GM21367 (cell line): ENCODE data around the gene HAUS8.
A peak's percentile ranks its signal among the peaks of the same experiment; 100 is the strongest.

Experiments
- ATAC-seq: cut with Tn5 transposase; IDR thresholded peaks from one replicate; pipeline ENCODE4 v1.9.1; 2021; ENCODE audit not compliant: unreplicated experiment

HAUS8 gene

GRCh38 chr19:17077447-17078028 is 2.3 kb upstream of the HAUS8 start:
- no peak for ATAC-seq

GRCh38 chr19:17076543-17076991 is 1.3 kb upstream of the HAUS8 start:
- ATAC-seq, result no peak

GRCh38 chr19:17075864-17076542 is 751 bp upstream of the HAUS8 start:
- no peak for ATAC-seq

DNA sequence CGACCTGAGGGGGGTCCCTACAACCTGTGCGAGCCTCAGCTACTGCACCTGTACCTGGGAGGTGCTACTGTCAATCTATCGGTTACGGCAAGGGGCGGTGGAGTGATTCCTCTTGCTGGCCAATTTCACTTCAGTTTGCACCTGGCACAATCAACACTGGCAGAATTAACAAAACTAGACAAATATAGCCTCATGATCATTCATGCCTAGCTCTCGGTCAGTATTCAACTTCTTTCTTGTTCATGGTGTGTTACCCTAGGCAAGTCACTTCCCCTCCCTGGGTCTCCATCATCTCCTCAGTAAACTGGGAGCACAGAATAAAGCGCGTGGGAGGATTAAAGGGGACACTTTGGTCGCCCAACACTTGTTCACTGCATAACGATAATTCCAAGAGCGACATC is 618 bp downstream of the HAUS8 start:
- peak; percentile 2 for ATAC-seq

GRCh38 chr19:17073869-17074633 is 1.2 kb downstream of the HAUS8 start:
- no peak for ATAC-seq

DNA sequence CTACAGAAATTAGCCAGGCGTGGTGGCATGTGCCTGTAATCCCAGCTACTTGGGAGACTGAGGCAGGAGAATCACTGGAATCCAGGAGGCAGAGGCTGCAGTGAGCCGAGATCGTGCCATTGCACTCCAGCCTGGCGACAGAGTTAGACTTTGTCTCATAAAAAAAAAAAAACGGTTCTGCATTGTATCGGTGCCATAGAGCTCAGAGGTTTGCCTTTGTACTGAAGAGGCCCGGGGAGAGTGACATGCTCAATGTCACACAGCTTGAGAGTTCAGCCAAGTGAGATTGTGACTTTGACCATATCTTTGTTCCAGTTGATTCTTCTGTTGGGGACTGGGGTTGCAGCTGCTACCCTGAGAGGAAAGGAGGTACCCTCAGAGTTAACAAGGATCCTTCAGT is 4.3 kb downstream of the HAUS8 start:
- ATAC-seq, result no peak

DNA sequence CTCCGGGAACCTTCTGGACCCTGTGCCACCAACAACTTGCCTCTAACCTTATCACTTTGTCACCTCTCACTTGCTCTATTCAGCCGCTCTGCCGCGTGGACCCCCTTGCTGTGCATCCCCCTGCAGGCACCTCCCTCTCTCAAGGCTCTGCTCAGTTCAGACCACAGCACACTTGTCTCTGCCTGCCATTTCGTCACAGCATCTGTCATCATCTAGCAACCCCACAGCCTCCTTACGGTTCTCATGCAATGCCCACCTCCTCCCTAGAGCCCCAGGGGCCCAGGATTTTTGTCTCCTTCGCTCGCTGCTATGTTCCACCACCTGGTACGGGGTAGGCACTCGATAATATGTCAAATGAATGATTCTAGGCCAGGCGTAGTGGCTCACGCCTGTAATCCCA is 4.8 kb downstream of the HAUS8 start:
- ATAC-seq, result no peak

- no peak for ATAC-seq
Measured at GRCh38 chr19:17069193-17069592, 6.1 kb downstream of the HAUS8 start.

- ATAC-seq, result no peak
Measured at GRCh38 chr19:17063428-17063827, 11.8 kb downstream of the HAUS8 start.

- ATAC-seq, result no peak
Measured at GRCh38 chr19:17061691-17062090, 13.6 kb downstream of the HAUS8 start.

DNA sequence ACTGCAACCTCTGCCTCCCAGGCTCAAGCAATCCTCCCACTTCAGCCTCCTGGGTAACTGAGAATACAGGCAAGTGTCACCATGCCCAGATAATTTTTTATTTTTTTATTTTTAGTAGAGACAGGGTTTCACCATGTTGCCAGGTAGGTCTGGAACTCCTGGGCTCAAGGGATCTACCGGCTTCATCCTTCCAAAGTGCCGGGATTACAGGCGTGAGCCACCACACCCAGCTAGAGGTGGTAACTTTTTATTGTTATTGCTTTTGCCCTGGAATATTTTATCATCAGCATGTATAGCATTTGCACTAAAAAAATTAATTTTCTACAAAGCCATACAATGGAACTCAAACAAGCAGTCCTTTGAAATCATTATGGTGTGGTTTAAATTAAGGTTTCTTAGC is 14.0 kb downstream of the HAUS8 start:
- no peak for ATAC-seq

DNA sequence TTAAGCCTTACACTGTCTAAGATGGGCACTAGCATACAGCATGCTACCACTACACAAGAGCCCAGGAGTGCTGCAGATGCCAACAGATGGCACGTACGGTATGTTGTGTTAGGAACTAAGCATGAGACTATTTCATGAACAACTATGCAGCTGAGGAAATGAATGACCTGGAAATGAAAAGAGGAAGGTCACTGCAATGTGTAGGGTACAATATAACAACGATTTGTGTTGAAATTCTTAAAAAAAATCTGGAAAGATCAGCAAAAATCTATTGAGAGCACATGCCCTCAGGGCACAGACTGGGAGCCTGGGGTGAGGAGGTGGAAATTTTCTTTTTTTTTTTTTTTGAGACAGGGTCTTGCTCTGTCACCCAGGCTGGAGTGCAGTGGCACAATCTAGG is 14.4 kb downstream of the HAUS8 start:
- no peak for ATAC-seq

- ATAC-seq, result no peak
Measured at GRCh38 chr19:17058236-17058635, 17.0 kb downstream of the HAUS8 start.

DNA sequence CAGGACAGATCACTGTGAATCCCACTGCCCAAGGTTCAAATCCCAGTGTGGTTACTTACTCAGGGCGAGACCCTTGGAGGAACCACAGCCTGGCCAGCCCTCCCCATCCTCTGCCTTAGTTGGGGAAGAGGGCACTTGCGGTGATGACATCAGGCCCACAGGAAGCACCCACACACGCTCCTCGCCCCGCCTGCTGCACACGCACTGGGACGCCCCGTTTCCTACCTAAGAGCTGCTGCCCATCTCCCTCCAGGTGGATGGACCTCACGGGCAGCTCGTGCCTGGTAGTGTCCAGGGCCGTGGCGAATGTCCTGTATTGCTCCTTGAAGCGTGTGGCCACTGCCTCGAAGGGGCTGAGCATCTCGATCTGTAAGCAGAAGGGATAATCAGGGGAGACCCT is 19.6 kb downstream of the HAUS8 start:
- ATAC-seq, result no peak

DNA sequence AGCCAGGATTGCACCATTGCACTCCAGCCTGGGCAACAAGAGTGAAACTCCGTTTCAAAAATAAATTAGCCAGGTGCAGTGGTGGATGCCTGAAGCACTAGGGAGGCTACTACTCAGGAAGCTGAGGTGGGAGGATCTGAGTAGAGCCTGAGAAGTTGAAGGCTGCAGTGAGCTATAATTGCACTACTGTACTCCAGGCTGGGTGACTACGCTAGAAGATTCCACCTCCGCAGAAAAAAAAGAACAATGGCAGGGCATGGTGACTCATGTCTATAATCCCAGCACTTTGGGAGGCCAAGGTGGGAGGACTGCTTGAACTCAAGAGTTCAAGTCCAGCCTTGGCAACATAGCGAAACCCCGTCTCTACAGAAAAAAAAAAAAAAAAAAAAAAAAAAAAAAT is 20.5 kb downstream of the HAUS8 start:
- no peak for ATAC-seq

DNA sequence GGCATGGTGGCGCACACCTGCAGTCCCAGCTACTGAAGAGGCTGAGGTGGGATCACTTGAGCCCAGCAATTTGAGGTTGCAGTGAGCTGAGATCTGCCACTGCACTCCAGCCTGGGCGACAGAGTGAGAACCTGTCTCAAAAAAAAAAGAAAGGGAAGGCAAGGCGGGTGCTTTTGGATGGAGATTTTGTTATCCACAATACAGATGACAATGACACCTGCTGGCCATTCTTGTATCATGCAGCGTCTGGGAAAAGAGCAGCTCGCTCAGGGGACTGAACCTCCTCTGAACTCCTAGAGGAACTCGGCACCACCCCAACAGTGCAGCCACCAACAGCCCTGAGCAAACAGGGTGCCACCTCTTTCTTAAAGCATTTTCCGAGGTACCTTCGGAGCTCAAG is 22.8 kb downstream of the HAUS8 start:
- ATAC-seq, result no peak

GRCh38 chr19:17049711-17050280 is 25.5 kb downstream of the HAUS8 start:
- no peak for ATAC-seq

DNA sequence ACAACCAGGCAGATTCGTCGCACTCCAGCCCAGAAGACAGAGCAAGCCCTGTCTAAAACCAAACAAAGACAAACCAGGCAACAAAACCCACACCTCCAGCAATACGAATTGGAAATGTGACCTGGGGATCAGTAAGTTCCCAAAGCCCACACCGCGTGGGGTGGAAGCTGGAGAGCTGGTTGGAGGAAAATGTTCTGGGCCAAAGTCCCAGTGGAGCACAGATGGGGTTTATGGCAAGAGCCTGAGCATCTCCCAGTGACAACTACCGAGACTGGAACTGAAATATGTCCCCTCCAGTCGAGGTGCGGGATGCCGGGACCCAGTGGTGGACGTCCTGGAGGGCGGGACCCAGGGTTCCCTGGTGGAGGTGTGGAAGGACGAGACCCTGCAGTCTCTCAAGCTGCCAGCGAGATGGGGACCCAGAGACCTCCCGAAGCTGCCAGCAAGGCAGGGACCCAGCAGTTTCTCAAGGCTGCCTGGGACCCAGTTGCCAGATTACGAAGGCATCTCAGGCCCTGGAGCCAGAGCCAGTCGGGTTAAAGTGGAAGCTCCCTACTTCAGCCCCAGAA is 26.3 kb downstream of the HAUS8 start:
- no peak for ATAC-seq

GRCh38 chr19:17045907-17046502 is 29.2 kb downstream of the HAUS8 start:
- no peak for ATAC-seq

DNA sequence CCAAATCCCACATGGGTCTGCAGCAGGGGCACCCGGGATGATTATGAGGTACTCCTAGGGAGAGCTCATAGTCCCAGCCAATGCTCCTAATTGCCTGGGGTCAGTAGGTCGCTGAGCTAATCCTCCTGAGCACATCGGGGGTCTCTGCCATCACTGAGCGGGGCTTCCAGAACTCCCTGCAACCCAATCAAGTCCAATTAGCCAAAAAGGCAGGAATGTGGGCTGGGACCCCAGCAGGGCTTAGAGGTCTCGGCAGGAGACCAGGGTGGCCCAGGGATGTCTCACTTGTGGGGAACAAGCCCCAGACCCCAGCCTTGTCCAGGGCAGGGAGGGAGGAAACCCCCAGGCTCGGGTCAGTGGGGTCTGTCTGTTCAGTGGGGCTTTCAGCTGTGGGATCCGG is 31.5 kb downstream of the HAUS8 start:
- no peak for ATAC-seq

DNA sequence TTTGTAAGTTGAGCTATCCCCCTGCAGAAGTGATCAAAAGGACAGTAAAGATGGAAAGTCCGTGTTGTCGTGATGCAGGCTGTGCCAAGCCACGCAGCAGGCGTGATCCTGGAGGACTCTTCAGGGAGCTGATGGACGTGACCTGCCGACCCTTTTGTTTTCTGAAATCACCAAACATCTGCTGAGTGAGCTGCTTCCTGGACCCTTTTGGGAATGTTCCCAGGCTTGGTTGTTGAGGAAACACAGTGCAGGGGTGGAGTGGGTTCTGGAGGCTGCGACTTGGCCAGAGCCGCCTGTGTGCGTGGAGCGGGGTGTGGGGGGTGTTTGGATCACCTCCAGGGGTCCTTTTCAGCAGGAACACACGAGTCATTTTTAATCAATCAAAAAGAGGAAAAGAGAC is 33.3 kb downstream of the HAUS8 start:
- no peak for ATAC-seq
